Type B pancreatic cell (in vitro differentiated cells): ENCODE measurements around the gene KPNA1. TPM values are rescaled to one million over a fixed set of nuclear protein-coding genes. Genes with fewer than 3 reads are reported as not detected.

Experiments
- DNase-seq: peaks from one replicate; pipeline ENCODE4 v3.0.0; 2021; ENCODE audit warnings: mixed read lengths; ENCODE audit not compliant: unreplicated experiment; ENCODE audit errors: extremely low spot score
- H3K27ac Mint-ChIP-seq: 2 replicates; pipeline ENCODE4 v1.8.0; 2021; ENCODE audit warnings: mild to moderate bottlenecking, mixed read lengths
- H3K27me3 Mint-ChIP-seq: 2 replicates; pipeline ENCODE4 v1.8.0; 2021; ENCODE audit warnings: mixed read lengths
- H3K36me3 Mint-ChIP-seq: 2 replicates; pipeline ENCODE4 v1.8.0; 2021; ENCODE audit warnings: mixed read lengths
- H3K4me1 Mint-ChIP-seq: one replicate; pipeline ENCODE4 v1.8.0; 2021; ENCODE audit warnings: mixed read lengths; ENCODE audit not compliant: unreplicated experiment
- H3K4me3 Mint-ChIP-seq: 2 replicates; pipeline ENCODE4 v1.8.0; 2021; ENCODE audit warnings: mild to moderate bottlenecking, mixed read lengths
- H3K9me3 Mint-ChIP-seq: 2 replicates; pipeline ENCODE4 v1.8.0; 2021; ENCODE audit warnings: mixed read lengths
- CTCF ChIP-seq: fragments of 200-600 bp; sonication (generic); conservative IDR thresholded peaks from 2 replicates; pipeline ENCODE4 v1.5.0; 2021; ENCODE audit warnings: antibody characterized with exemption, mild to moderate bottlenecking
- total RNA-seq: library from RNA; stranded (reverse); gene quantifications from 2 replicates; pipeline ENCODE4 v1.2.1, GENCODE V29; 2021; ENCODE audit warnings: low replicate concordance

KPNA1 gene
- total RNA-seq, 1 donor from 2014 or later, result 67.7 TPM

GRCh38 chr3:122535964-122536631 is 21.4 kb upstream of the KPNA1 start:
- no peak for TF ChIP-seq CTCF
- DNase-seq, result no peak
- H3K9me3 Mint-ChIP-seq, result no peaks in the 10 kb centered on the region
- H3K27ac Mint-ChIP-seq, result no peak overlapping the region
- peaks cover 4% of the 10 kb centered on the region for H3K27me3 Mint-ChIP-seq
- no peaks in the 10 kb centered on the region for H3K4me1 Mint-ChIP-seq
- no peak overlapping the region for H3K4me3 Mint-ChIP-seq
- peaks cover 15% of the 10 kb centered on the region for H3K36me3 Mint-ChIP-seq

DNA sequence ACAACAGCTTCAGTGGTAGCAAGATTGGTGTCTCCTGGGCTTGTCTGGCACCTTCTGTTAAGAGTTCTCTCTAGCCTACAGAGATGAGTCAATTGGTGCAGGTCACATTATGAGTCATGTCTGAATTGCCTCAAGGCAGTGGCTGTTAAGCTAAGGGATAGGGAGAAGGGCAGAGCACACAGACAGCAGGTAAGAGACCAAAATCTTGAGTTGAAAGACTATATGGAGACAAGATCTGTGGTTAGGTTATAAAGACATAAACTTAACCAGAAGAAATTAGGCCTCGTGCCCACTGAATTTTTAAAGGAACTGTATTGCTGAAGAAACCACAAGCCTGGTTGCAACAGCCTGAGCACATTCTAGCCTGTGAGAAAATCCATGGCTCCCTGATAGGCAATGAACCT is 19.2 kb upstream of the KPNA1 start:
- peak overlapping the region; percentile 21 for H3K27ac Mint-ChIP-seq
- no peaks in the 10 kb centered on the region for H3K9me3 Mint-ChIP-seq
- no peak overlapping the region for H3K4me3 Mint-ChIP-seq
- no peak for DNase-seq
- H3K36me3 Mint-ChIP-seq, result peaks cover 10% of the 10 kb centered on the region
- peaks cover 4% of the 10 kb centered on the region for H3K27me3 Mint-ChIP-seq
- no peak for TF ChIP-seq CTCF
- no peaks in the 10 kb centered on the region for H3K4me1 Mint-ChIP-seq

DNA sequence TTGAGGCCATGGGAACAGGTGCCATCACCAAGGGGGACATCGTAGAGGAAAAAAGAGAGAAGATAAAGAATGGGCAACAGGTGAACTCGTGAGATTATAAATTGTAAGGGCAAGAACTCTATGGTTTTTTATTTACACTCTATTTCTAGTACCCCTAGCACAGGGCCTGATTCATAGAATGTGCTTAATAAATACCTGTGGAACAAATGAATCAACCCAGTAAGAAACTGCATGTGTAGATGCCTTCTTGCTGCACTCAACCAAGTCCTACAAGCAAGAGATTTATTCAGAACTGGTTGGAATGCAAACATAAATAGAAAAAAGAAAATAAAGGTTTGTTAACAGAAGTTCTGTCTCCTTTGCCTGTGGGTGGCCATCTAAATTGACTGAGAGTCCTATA is 18.7 kb upstream of the KPNA1 start:
- H3K36me3 Mint-ChIP-seq, result peaks cover 10% of the 10 kb centered on the region
- no peak for TF ChIP-seq CTCF
- peaks cover 4% of the 10 kb centered on the region for H3K27me3 Mint-ChIP-seq
- no peaks in the 10 kb centered on the region for H3K9me3 Mint-ChIP-seq
- H3K4me1 Mint-ChIP-seq, result no peaks in the 10 kb centered on the region
- H3K27ac Mint-ChIP-seq, result no peak overlapping the region
- no peak for DNase-seq
- H3K4me3 Mint-ChIP-seq, result no peak overlapping the region

DNA sequence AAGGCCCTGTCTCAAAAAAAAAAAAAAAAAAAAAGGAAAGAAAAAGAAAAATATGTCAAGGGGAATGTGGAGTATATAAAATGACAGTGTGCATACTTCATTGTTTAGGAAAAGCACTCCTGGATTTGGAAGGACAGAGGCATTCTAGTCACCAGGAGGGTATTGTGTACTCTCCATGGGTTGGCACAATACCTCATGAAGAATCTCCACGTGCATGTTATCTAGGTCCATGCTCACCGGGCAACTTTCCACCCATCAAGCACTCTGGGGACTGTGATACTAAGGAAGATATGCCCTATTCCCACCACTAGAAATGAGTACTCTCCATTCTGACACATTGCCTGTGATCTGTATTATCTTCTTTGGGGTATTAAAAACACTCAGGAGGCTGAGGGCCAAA is 15.4 kb upstream of the KPNA1 start:
- no peak overlapping the region for H3K4me3 Mint-ChIP-seq
- H3K9me3 Mint-ChIP-seq, result no peaks in the 10 kb centered on the region
- no peaks in the 10 kb centered on the region for H3K4me1 Mint-ChIP-seq
- no peaks in the 10 kb centered on the region for H3K27me3 Mint-ChIP-seq
- TF ChIP-seq CTCF, result no peak
- H3K36me3 Mint-ChIP-seq, result peaks cover 10% of the 10 kb centered on the region
- H3K27ac Mint-ChIP-seq, result no peak overlapping the region
- DNase-seq, result no peak

- Mint-ChIP-seq H3K9me3 (no peaks in the 10 kb centered on the region), H3K4me3 (no peak overlapping the region), H3K36me3 (no peaks in the 10 kb centered on the region), H3K27me3 (no peaks in the 10 kb centered on the region), H3K4me1 (no peaks in the 10 kb centered on the region), H3K27ac (no peak overlapping the region)
- no peak for DNase-seq
- TF ChIP-seq CTCF, result no peak
Observed at GRCh38 chr3:122523317-122523716, 8.6 kb upstream of the KPNA1 start.

DNA sequence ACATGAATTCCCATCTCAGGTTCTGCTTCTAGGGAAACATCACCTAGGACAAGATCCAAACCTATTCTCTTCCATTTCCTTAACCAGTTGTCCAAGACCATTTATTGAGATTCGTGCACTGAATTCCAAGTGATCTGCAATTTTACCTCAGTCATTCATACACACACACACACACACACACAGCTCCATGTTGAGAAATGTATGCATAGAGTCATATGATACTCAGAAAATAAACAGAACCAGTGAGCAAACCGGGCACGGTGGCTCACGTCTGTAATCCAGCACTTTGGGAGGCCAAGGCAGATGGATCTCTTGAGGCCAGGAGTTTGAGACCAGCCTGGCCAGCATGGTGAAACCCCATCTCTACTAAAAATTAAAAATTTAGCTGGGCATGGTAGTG is 6.1 kb upstream of the KPNA1 start:
- H3K4me3 Mint-ChIP-seq, result no peak overlapping the region
- no peak for DNase-seq
- no peaks in the 10 kb centered on the region for H3K36me3 Mint-ChIP-seq
- no peaks in the 10 kb centered on the region for H3K9me3 Mint-ChIP-seq
- H3K27ac Mint-ChIP-seq, result no peak overlapping the region
- no peaks in the 10 kb centered on the region for H3K4me1 Mint-ChIP-seq
- H3K27me3 Mint-ChIP-seq, result no peaks in the 10 kb centered on the region
- no peak for TF ChIP-seq CTCF
